ENCODE measurements around the gene EPHB1.

GRCh38 chr3:135163701-135164100, 368.6 kb downstream of the EPHB1 start:
- TF ChIP-seq RAD21 (conservative IDR thresholded peaks at IDR 0.05): no peak
- no peak for TF ChIP-seq CTCF (IDR thresholded peaks at IDR 0.05; ENCODE audit: poor library complexity, severe bottlenecking)
- no peak for TF ChIP-seq POLR2AphosphoS5 (IDR thresholded peaks at IDR 0.05)
- TF ChIP-seq MXI1 (conservative IDR thresholded peaks at IDR 0.05; ENCODE audit: poor library complexity, severe bottlenecking): no peak
- TF ChIP-seq EP300 (conservative IDR thresholded peaks at IDR 0.05; ENCODE audit: poor library complexity, severe bottlenecking): no peak
- no peak for TF ChIP-seq EZH2 (IDR thresholded peaks at IDR 0.05; ENCODE audit: borderline replicate concordance, insufficient read depth, low read length, poor library complexity, severe bottlenecking)
- TF ChIP-seq SMC3 (conservative IDR thresholded peaks at IDR 0.05; ENCODE audit: poor library complexity): no peak
- TF ChIP-seq TAF1 (IDR thresholded peaks at IDR 0.05; ENCODE audit: low read depth): no peak
